B cell (primary cell): ENCODE results near the gene KRT4. TPM values are rescaled to one million over a fixed set of nuclear protein-coding genes. Genes with fewer than 3 reads are reported as not detected.

ENCODE experiments used
- ATAC-seq: fragments of 200-7000 bp; cut with Tn5 transposase; one replicate; pipeline ENCODE4 v1.10.0; 2021; ENCODE audit warnings: low read depth, mild to moderate bottlenecking, moderate number of reproducible peaks, moderate library complexity
- CTCF ChIA-PET: fragments of 350-600 bp; sonication (Branson Sonifier 250); formaldehyde crosslinking; loops from one replicate; lab custom pipeline; 2021; ENCODE audit warnings: antibody characterized with exemption, inconsistent platforms; lab: Charles Lee
- POLR2A ChIA-PET: fragments of 350-600 bp; sonication (Branson Sonifier 250); formaldehyde crosslinking; loops from one replicate; lab custom pipeline; 2021; ENCODE audit warnings: antibody characterized with exemption; lab: Charles Lee
- DNase-seq: peaks from one replicate; pipeline ENCODE4 v3.0.0; 2013
- H2AFZ ChIP-seq: 2 replicates; pipeline ENCODE4 v1.6.1; 2012; ENCODE audit warnings: mild to moderate bottlenecking, low read depth, low read length; ENCODE audit not compliant: insufficient read depth, poor library complexity, severe bottlenecking
- H3K27ac ChIP-seq, 2 donors: 1 replicate in 1 of 2; 2 replicates in 1 of 2; pipeline ENCODE4 v1.5.1; 2012 to 2013; ENCODE audit warnings: low read length in 2 of 2, mild to moderate bottlenecking in 2 of 2, moderate library complexity in 1 of 2
- H3K27me3 ChIP-seq, 4 experiments: fragments of 200-600 bp in 1 of 4; sonication (generic) in 1 of 4; replicated peaks in 1 of 4; 1 replicate in 2 of 4; 2 replicates in 2 of 4; pipeline versions ENCODE4 v1.6.1 to v1.7.0; 2013 to 2016; ENCODE audit warnings: low read length in 3 of 4, mild to moderate bottlenecking in 2 of 4, mixed read lengths in 1 of 4, moderate library complexity in 1 of 4; ENCODE audit not compliant: insufficient read depth in 4 of 4, control insufficient read depth in 3 of 4; ENCODE audit errors: control extremely low read depth in 1 of 4
- H3K36me3 ChIP-seq, 2 experiments: replicated peaks in 1 of 2; 1 replicate in 1 of 2; 2 replicates in 1 of 2; pipeline versions ENCODE4 v1.6.1 to v1.7.1; 2013; ENCODE audit warnings: low read length in 1 of 2; ENCODE audit not compliant: insufficient read depth in 2 of 2, control insufficient read depth in 1 of 2; ENCODE audit errors: control extremely low read depth in 1 of 2, extremely low read depth in 1 of 2
- H3K4me1 ChIP-seq, 2 donors: fragments of 200-600 bp in 1 of 2; sonication (generic) in 1 of 2; 1 replicate in 1 of 2; 2 replicates in 1 of 2; pipeline versions ENCODE4 v1.5.1 to v1.6.1; 2013 to 2017; ENCODE audit warnings: low read length in 2 of 2; ENCODE audit not compliant: control insufficient read depth in 2 of 2, insufficient read depth in 2 of 2
- H3K4me2 ChIP-seq: replicated peaks from 2 replicates; pipeline ENCODE3; 2012; ENCODE audit warnings: mild to moderate bottlenecking, low read depth, low read length; ENCODE audit not compliant: poor library complexity, severe bottlenecking
- H3K4me3 ChIP-seq, 5 experiments: fragments of 200-600 bp in 1 of 5; sonication (generic) in 1 of 5; 1 replicate in 3 of 5; 2 replicates in 2 of 5; pipeline versions ENCODE4 v1.5.1 to v1.7.0; 2011 to 2016; ENCODE audit warnings: low read length in 4 of 5, mild to moderate bottlenecking in 4 of 5, low read depth in 2 of 5, control low read depth in 1 of 5, moderate library complexity in 1 of 5; ENCODE audit not compliant: insufficient read depth in 1 of 5; ENCODE audit errors: control extremely low read depth in 1 of 5, extremely low read depth in 1 of 5
- H3K79me2 ChIP-seq: fragments of 200-600 bp; sonication (generic); one replicate; pipeline ENCODE4 v1.6.0; 2016; ENCODE audit warnings: low read length; ENCODE audit not compliant: control insufficient read depth, insufficient read depth
- H3K9ac ChIP-seq: fragments of 200-600 bp; sonication (generic); 2 replicates; pipeline ENCODE4 v1.6.1; 2017; ENCODE audit warnings: mild to moderate bottlenecking, low read length, moderate library complexity
- H3K9me3 ChIP-seq, 3 donors: one replicate each; pipeline versions ENCODE4 v1.6.1 to v1.7.1; 2013; ENCODE audit warnings: low read length in 2 of 3; ENCODE audit not compliant: control insufficient read depth in 2 of 3, insufficient read depth in 1 of 3; ENCODE audit errors: control extremely low read depth in 1 of 3
- H4K20me1 ChIP-seq: 2 replicates; pipeline ENCODE4 v1.6.0; 2012; ENCODE audit warnings: mild to moderate bottlenecking, low read length; ENCODE audit not compliant: insufficient read depth, control insufficient read depth, poor library complexity, severe bottlenecking
- H3K27ac Mint-ChIP-seq: one replicate; pipeline ENCODE4 v1.8.0; 2021; ENCODE audit warnings: mixed read lengths
- H3K27me3 Mint-ChIP-seq: one replicate; pipeline ENCODE4 v1.8.0; 2021; ENCODE audit warnings: mixed read lengths
- H3K4me1 Mint-ChIP-seq: one replicate; pipeline ENCODE4 v1.8.0; 2021; ENCODE audit warnings: mixed read lengths
- H3K4me3 Mint-ChIP-seq: one replicate; pipeline ENCODE4 v1.8.0; 2021; ENCODE audit warnings: mixed read lengths
- H3K9me3 Mint-ChIP-seq: one replicate; pipeline ENCODE4 v1.8.0; 2022; ENCODE audit warnings: mixed read lengths; ENCODE audit not compliant: insufficient read depth
- CTCF ChIP-seq: fragments of 200-600 bp; IDR thresholded peaks from one replicate; pipeline ENCODE4 v1.8.0; 2022; ENCODE audit warnings: antibody characterized with exemption, mild to moderate bottlenecking
- EZH2 ChIP-seq: IDR thresholded peaks from 2 replicates; pipeline ENCODE4 v1.6.1; 2012; ENCODE audit warnings: borderline replicate concordance, low read depth, mild to moderate bottlenecking, moderate library complexity, low read length; ENCODE audit not compliant: insufficient read depth, poor library complexity, severe bottlenecking
- WGBS: methylation state at CpG from one replicate; pipeline ENCODE4 v1.1.5; 2013; ENCODE audit warnings: missing lambda C conversion rate; ENCODE audit not compliant: insufficient coverage; 5-methylcytosine and 5-hydroxymethylcytosine counted together
- intact Hi-C: fragments of 100-400 bp; cut with micrococcal nuclease; formaldehyde crosslinking; loops from one replicate; pipeline ENCODE4 v1.10.0; 2022
- polyA plus RNA-seq: library from polyadenylated mRNA; depleted of rRNA; stranded (reverse); fragments of >200 nt; gene quantifications from 2 replicates; pipeline ENCODE4 v1.2.3, GENCODE V29; 2012
- total RNA-seq, 2 donors: library from RNA; stranded (reverse); fragments of 120-200 nt in 1 of 2; gene quantifications; 1 replicate in 1 of 2; 2 replicates in 1 of 2; pipeline versions ENCODE4 v1.2.3 to v1.2.4, GENCODE V29; 2013 to 2022

The KRT4 gene
- total and polyA plus RNA-seq, 2 donors (not counting 1 experiment from before 2014, with no cell fraction given), result not detected

- Mint-ChIP-seq H3K4me3 (no peak overlapping the region), H3K4me1 (no peaks in the 10 kb centered on the region), H3K27me3 (peaks cover 17% of the 10 kb centered on the region), H3K9me3 (no peaks in the 10 kb centered on the region), H3K27ac (no peak overlapping the region)
- Histone ChIP-seq H3K9me3 (no peaks in the 10 kb centered on the region), H3K9ac (no peak overlapping the region), H3K27me3 (no peaks in the 10 kb centered on the region), H3K36me3 (no peaks in the 10 kb centered on the region), H3K27ac (no peak overlapping the region), H3K79me2 (no peaks in the 10 kb centered on the region), H2AFZ (no peak overlapping the region), H3K4me3 (no peak overlapping the region), H3K4me2 (no peak overlapping the region), H4K20me1 (no peaks in the 10 kb centered on the region), H3K4me1 (no peaks in the 10 kb centered on the region)
- DNase-seq, result no peak
- ATAC-seq, result no peak
- ChIA-PET POLR2A (no interaction called here), CTCF (no interaction called here)
- TF ChIP-seq CTCF (no peak), EZH2 (no peak)
- intact Hi-C loops, result no loop called here
- WGBS, result 86% methylated on average over 8 of the region's 9 CpGs
These were observed 2.5 kb downstream of the KRT4 start for GRCh38 chr12:52811191-52812072.

- no peaks in the 10 kb centered on the region for H3K9me3 Mint-ChIP-seq
- no peak for TF ChIP-seq EZH2
- no peak for TF ChIP-seq CTCF
- H3K4me2 ChIP-seq, result no peak overlapping the region
- CTCF ChIA-PET, result no interaction called here
- H3K4me3 ChIP-seq, result no peak overlapping the region
- no peaks in the 10 kb centered on the region for H3K27me3 ChIP-seq
- DNase-seq, result no peak
- H3K36me3 ChIP-seq, result no peaks in the 10 kb centered on the region
- H2AFZ ChIP-seq, result no peak overlapping the region
- peaks cover 21% of the 10 kb centered on the region for H3K27me3 Mint-ChIP-seq
- no peak overlapping the region for H3K4me3 Mint-ChIP-seq
- WGBS, result 67% methylated on average over 3 of the region's 5 CpGs
- H3K9me3 ChIP-seq, result no peaks in the 10 kb centered on the region
- H3K4me1 ChIP-seq, result no peaks in the 10 kb centered on the region
- H3K9ac ChIP-seq, result no peak overlapping the region
- H3K27ac Mint-ChIP-seq, result no peak overlapping the region
- no peaks in the 10 kb centered on the region for H3K79me2 ChIP-seq
- H3K4me1 Mint-ChIP-seq, result no peaks in the 10 kb centered on the region
- ATAC-seq, result no peak
- H4K20me1 ChIP-seq, result no peaks in the 10 kb centered on the region
- H3K27ac ChIP-seq, result no peak overlapping the region
- POLR2A ChIA-PET, result no interaction called here
- intact Hi-C loops, result no loop called here
These were observed 3.4 kb downstream of the KRT4 start for GRCh38 chr12:52810554-52810953.
